PC-9 (cell line): Measurements from ENCODE around the gene ANKFN1.

Source experiments
- CTCF ChIP-seq: fragments of 200-600 bp; sonication (generic); conservative IDR thresholded peaks from 2 replicates; pipeline ENCODE4 v1.6.1; 2017; ENCODE audit warnings: mixed run types, antibody characterized with exemption, mild to moderate bottlenecking, moderate library complexity
- EZH2 ChIP-seq: fragments of 200-600 bp; sonication (generic); IDR thresholded peaks from 2 replicates; pipeline ENCODE4 v1.8.0; 2017; ENCODE audit warnings: antibody characterized with exemption, low read depth

DNA sequence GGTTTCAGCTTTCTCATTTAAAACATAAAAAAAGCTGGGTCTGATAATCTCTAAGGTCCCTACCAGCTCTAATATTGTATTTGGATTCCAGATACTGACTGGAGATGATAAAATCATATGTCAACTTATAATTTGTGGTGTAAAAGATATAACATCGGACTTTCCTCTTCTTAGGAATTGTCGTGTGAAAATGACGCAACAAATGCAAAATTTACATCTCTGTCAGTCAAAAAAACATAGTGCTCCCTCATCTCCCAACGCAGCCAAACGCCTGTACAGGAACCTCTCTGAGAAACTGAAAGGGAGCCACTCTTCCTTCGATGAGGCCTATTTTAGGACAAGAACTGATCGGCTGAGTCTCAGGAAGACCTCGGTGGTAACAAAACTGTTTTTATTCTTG is 197.3 kb downstream of the ANKFN1 start:
- TF ChIP-seq CTCF (no peak), EZH2 (no peak)
